ENCODE measurements around the gene SLC25A45. TPM values are rescaled to one million over a fixed set of nuclear protein-coding genes. Genes with fewer than 3 reads are reported as not detected.
"Not testable (repeated sequence)": the region's sequence is repeated elsewhere in the genome, so short reads cannot be mapped to it uniquely, and the experiment has no call there.

SLC25A45 gene
- polyA plus RNA-seq, 10 donors: 5.1 to 9.4 (median 6.2) TPM

DNA sequence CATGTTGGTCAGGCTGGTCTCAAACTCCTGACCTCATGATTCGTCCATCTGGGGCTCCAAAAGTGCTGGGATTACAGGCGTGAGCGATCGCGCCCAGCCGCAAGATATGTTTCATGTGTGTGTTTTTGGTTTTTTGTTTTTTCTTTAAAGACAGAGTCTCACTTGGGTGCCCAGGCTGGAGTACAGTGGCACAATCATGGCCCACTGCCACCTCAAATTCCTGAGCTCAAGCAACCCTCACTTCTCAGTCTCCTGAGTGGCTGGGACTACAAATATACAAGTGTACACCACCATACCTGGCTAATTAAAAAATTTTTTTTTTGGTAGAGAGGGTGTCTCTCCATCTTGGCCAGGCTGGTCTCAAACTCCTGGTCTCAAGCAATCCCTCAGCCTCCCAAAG, 19.5 kb downstream of the SLC25A45 start:
- DNase-seq: no peak

DNA sequence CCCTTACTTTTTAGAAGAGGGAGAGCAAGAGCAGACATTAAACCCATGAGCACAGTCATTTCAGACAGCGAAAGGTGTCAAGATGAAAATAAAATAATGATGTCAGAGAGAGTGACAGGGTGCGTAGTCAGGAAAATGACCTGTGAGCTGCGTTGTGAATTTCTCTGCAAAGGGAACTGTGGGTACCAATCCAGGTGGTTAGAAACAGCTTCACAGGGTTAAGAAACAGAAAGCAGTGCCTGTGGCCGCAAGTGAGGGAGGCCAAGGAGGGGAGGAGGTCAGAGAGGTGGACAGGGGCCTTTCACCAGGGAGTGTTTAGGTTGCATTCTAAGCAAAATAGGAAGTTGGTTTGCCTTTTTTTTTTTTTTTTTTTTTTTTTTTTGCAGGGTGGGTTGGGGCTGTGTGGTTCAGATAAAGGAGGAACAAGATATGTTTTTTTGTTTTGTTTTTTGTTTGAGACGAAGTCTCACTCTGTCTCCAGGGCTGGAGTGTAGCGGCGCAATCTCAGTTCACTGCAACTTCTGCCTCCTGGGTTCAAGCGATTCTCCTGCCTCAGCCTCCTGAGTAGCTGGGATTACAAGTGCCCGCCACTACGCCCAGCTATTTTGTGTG, 20.0 kb downstream of the SLC25A45 start:
- no peak for DNase-seq

DNA sequence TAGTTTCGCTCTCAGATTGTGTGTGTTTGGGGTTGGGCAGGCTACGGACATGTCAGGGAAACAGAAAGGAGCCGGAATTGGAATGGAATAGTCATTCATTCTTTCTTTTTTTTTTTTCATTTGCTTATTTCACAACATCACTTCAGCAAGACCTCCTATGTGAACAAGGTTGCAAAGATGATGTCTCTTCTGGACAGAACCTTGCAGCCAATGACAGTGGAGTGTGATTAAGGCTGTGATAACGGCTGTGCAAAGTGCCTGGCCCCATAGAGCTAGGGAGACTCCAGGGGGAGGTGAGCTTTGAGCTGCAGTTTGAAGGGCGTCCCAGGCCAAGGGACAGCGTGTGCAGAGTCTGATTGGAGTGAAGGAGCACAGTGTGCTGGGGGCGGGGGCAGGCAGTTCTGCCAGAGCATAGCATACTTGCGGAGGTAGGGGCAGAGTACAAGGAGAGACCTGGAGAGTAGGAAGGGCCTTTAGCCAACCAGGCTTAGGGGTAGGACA, 24.5 kb downstream of the SLC25A45 start:
- DNase-seq: no peak

DNA sequence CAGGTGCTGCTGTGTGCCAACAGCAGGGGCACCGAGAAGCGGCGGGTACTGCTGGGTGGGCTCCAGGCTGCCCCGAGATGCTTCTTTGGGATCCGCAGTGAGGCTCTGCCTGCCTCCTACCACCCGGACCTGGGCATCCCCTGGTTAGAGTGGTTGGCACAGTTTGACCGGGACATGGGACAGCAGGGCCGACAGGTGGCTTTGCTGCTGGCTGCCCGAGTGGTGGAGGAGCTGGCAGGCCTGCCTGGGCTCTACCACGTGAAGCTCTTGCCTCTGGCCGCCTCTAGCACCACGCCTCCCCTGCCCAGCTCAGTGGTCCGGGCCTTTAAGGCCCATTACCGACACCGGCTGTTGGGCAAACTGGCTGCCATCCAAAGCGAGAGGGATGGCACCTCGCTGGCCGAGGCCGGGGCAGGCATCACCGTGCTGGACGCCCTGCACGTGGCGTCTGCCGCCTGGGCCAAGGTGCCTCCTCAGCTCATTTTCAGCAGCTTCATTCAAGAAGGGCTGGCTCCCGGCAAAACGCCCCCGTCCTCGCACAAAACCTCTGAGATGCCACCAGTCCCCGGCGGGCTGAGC, 26.0 kb downstream of the SLC25A45 start:
- peak in 1 of 3 donors; percentile 33 for DNase-seq

DNA sequence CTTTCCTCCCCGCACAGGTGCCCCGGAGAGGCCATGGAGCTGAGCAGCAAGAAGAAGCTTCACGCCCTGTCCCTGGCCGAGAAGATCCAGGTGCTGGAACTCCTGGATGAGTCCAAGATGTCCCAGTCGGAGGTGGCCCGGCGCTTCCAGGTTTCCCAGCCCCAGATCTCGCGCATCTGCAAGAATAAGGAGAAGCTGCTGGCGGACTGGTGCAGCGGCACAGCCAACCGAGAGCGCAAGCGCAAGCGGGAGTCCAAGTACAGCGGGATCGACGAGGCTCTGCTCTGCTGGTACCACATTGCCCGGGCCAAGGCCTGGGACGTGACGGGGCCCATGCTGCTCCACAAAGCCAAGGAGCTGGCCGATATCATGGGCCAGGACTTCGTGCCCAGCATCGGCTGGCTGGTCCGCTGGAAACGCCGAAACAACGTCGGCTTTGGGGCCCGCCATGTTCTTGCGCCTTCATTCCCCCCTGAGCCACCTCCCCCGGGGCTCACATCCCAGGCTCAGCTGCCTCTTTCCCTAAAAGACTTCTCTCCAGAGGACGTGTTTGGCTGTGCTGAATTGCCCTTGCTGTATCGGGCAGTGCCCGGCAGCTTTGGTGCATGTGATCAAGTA, 26.6 kb downstream of the SLC25A45 start:
- DNase-seq: peak in 2 of 3 donors; percentile 30 to 59

DNA sequence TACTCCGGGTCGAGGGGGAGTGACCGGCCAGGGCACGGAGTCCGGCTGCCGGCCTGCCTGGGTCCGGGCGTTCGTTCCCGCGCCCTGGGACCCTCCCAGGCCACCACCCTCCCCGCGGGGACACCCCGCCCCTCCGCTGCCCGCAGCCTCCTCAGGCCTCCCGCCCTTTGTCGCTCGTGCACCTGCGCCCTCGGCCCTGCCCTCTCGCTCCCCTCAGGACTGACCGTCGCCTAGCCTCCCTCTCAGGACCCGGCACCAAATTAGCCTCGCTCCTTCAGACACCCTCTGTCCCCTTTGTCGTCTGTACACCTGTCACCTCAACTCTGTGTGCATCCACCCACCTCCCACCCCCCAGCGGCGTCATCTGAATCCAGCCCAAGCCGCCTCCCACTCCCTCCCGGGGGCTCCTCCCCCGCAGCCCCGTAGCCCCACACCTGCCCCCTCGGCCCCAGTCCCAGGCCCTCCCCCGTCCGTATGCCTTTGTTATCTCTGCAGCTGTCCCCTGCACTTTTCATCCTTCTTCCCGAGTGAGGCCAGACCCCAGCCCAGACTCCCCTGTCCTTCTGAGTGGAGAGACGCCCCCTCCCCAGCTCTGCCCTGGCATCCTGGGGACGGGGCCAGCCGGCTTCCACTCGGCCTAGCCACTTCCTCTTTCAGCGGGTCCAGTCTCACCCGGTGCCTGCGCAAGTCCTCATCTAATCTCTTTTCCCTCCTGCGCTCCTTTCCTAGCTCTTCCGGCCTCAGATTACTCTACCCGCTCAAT, 27.3 kb downstream of the SLC25A45 start:
- peak in 1 of 3 donors; percentile 35 for DNase-seq

GRCh38 chr11:65354265-65355012, 28.0 kb downstream of the SLC25A45 start, which contains the start of gene TIGD3:
TSS of gene TIGD3 (plus strand) at chr11:65354751. CDS start at chr11:65355809, 1,058 bp downstream.
- DNase-seq: peak; percentile 96 to 99 (median 97)

DNA sequence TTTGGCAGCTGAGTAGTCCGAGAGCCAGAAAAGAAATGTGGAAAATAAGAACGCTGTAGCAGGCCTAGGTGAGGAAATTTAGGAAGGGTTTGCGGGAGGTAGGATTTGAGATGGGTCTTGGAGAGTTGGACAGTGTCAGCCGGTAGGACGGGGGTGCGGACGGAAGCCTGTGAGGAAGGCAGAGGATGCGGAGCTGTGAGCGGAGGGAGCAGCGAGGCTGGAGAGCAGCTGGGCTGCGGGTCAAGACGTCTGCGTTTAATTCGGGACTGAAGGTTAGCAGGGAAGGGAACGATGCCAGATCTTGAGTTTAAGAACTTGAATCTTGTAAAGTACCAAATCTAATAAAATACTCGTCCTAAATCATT, 28.6 kb downstream of the SLC25A45 start:
- DNase-seq: no peak

DNA sequence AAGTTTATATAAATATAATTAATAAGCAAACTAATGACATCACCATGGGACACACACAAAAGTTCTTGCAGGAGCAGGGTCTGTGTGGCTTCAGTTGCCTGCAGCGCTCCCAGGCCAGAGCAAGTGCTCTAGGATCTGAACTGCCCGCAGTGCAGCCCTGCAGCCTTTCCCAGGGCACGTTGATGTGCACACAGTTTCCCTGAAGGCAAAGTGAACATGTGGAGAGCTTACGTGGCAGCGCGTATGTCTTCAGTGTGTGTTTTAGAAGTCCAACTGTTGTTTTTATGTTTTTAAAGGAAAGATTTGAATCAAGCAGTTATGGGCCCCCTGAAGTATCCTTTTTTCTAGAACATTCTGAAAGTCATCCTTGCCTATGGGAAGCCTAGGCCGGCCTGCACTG, 29.1 kb downstream of the SLC25A45 start:
- no peak for DNase-seq

DNA sequence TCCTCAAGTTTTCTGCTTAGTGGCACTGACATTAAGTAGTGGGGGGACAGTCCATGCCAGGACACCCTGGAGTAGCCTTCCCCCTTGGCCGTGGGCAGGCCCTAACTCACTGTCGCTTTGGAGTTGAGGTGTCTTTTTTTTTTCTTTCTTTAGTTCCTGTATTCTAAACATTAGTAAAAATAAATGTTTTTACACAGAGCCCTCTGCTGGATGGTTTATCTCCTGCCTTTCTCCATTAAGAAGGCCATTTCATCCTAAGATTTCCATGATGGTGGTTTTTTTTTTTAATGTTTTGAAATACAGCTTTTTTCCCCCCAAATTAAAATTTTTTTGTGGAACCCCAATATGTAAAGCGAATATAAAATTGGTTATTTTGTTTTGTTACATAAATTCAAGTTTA, 29.7 kb downstream of the SLC25A45 start:
- peak in 1 of 3 donors; percentile 53 for DNase-seq

GRCh38 chr11:65351511-65351910, 30.9 kb downstream of the SLC25A45 start:
- DNase-seq: no peak

- DNase-seq: no peak
Observed at GRCh38 chr11:65341856-65342255, 40.6 kb downstream of the SLC25A45 start.

DNA sequence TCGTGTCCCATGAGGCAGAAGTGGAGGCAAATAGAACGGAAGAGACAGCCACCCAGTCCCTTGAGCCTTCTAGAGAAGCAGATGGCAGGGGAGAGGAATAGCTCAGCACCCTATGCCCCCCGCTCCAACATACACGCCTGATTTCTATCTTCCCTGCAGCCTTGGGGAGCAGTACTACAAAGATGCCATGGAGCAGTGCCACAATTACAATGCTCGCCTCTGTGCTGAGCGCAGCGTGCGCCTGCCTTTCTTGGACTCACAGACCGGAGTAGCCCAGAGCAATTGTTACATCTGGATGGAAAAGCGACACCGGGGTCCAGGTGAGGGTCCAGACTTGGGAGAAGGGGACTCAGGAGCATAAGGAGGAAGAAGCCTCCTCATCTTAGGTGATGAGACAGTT, 42.2 kb downstream of the SLC25A45 start:
- no peak for DNase-seq

- DNase-seq: no peak
Observed at GRCh38 chr11:65338676-65339075, 43.8 kb downstream of the SLC25A45 start.

- no peak for DNase-seq
Observed at GRCh38 chr11:65334696-65335295, 47.6 kb downstream of the SLC25A45 start.

DNA sequence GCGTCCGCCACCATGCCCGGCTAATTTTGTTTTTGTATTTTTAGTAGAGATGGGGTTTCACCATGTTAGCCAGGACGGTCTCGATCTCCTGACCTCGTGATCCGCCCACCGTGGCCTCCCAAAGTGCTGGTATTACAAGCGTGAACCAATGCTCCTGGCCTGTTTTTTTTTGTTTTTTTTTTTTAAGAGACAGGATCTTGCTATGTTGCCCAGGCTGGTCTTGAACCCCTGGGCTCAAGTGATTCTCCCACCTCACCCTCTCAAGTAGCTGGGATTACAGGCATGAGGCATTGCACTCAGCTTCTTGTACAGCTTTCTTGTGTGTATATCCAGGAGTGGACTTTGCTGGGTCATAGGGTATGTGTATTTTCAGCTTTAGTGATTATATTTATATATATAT, 49.9 kb downstream of the SLC25A45 start:
- not testable (repeated sequence) for DNase-seq

GRCh38 chr11:65330544-65330943, 51.9 kb downstream of the SLC25A45 start:
- no peak for DNase-seq

DNA sequence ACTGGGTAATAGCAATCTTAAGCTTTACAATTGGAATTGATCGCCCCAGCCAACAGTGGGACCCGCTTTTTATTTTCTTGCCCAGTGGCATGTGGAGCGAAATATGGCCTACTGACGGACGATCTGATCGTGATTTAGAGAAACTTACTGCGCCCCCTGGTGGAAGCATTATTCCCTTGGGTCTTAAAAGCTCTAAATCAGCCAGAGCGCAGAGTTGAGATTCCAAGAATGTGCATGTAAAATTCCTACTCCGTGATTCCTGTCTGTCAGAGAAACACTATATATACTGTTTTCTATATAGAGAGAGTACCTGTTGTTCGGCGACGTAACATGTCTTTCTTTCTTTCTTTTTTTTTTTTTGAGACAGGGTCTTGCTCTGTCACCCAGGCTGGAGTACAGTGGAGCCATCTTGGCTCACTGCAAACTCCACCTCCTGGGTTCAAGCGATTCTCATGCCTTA, 52.5 kb downstream of the SLC25A45 start:
- peak; percentile 91 to 93 (median 92) for DNase-seq

GRCh38 chr11:65329478-65329877, 53.0 kb downstream of the SLC25A45 start:
- no peak for DNase-seq

DNA sequence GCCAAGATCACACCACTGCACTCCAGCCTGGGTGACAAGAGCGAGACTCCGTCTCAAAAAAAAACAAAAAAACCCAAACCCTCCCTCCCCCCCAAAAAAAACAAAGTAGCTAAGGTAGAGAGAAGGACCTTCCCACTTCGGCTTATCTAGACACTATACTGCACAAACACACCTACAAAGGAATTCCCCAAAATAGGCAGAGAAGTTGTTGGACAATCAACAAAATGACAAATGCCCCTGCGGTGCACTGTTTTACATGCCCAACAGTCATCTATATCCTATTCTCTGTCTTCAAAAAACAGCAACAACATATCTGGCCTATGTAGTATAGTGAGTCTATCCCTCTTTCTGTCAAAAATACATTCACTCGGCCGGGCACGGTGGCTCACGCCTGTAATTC, 55.4 kb downstream of the SLC25A45 start:
- no peak for DNase-seq

DNA sequence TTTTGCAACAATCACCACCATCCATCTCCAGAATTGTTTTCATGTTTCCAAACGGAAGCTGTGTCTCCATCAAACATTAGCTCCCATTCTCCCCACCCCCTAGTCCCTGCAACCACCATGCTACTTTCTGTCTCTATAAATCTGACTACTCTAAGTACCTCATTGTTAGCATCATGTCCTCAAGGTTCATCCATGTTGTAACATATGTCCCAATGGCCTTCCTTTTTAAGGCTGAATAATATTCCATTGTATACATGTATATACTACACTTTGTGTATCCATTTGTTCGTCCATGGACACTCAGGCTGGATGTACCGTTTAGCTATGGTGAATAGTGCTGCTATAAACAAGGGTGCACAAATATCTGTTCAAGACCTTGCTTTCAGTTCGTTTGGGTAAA, 57.0 kb downstream of the SLC25A45 start:
- no peak for DNase-seq
